Right ventricle myocardium superior (tissue), 1 donor: ENCODE results near the gene ADGRG7. TPM values are rescaled to one million over a fixed set of nuclear protein-coding genes. Genes with fewer than 3 reads are reported as not detected.
"Not testable (repeated sequence)": the region's sequence is repeated elsewhere in the genome, so short reads cannot be mapped to it uniquely, and the experiment has no call there.

ENCODE experiments used
- ATAC-seq: fragments of 200-7000 bp; cut with Tn5 transposase; one replicate; pipeline ENCODE4 v1.9.1; 2020; ENCODE audit warnings: mild to moderate bottlenecking; ENCODE audit not compliant: poor library complexity
- DNase-seq: peaks from one replicate; pipeline ENCODE4 v3.0.0-alpha.2; 2020
- intact Hi-C: fragments of 100-400 bp; cut with DNase I; formaldehyde crosslinking; loops from one replicate; pipeline ENCODE4 v1.11.2; 2022
- long read RNA-seq: library from polyadenylated mRNA; unstranded; transcript quantifications from one replicate; pipeline ENCODE4 v2.0.0, GENCODE V29; 2021
- total RNA-seq: library from RNA; stranded (reverse); fragmentation: NEBNext Ultra II Directional; extraction: Animal tissue kit (Norgen Biotek cat#: 25700); gene quantifications from one replicate; pipeline ENCODE4 v1.2.1, GENCODE V29; 2021
- donor health status: DM: no; HTN: yes; CAD: no; lungs with severe emphysema.

ADGRG7 gene
- not detected for total RNA-seq
- long read RNA-seq, result 0 reads

- DNase-seq, result no peak
- ATAC-seq, result no peak
- intact Hi-C loops, result no loop called here
These were observed at the start of gene ADGRG7 for GRCh38 chr3:100609305-100609704. ADGRG7 (plus strand) TSS chr3:100609601; CDS start chr3:100609857, 256 bp downstream.

- no peak for DNase-seq
- ATAC-seq, result no peak
- intact Hi-C loops, result no loop called here
These were observed 49.0 kb upstream of the ADGRG7 start for GRCh38 chr3:100560426-100560825.

- intact Hi-C loops, result no loop called here
- DNase-seq (no peak), ATAC-seq (no peak)
These were observed 47.8 kb upstream of the ADGRG7 start for GRCh38 chr3:100561459-100562158.

- intact Hi-C loops, result no loop called here
- no peak for ATAC-seq
- DNase-seq, result no peak
These were observed 47.1 kb upstream of the ADGRG7 start for GRCh38 chr3:100562224-100562857.

GRCh38 chr3:100563228-100563627, 46.2 kb upstream of the ADGRG7 start:
- no peak for DNase-seq
- intact Hi-C loops, result no loop called here
- no peak for ATAC-seq

GRCh38 chr3:100563652-100564211, 45.7 kb upstream of the ADGRG7 start:
- intact Hi-C loops, result no loop called here
- DNase-seq (no peak), ATAC-seq (no peak)

GRCh38 chr3:100570811-100571210, 38.6 kb upstream of the ADGRG7 start:
- DNase-seq, result no peak
- intact Hi-C loops, result no loop called here
- no peak for ATAC-seq

GRCh38 chr3:100574536-100574935, 34.9 kb upstream of the ADGRG7 start:
- ATAC-seq (no peak), DNase-seq (no peak)
- intact Hi-C loops, result no loop called here

- DNase-seq (no peak), ATAC-seq (no peak)
- intact Hi-C loops, result no loop called here
These were observed 33.7 kb upstream of the ADGRG7 start for GRCh38 chr3:100575704-100576103.

GRCh38 chr3:100577382-100578008, 31.9 kb upstream of the ADGRG7 start:
- DNase-seq (no peak), ATAC-seq (no peak)
- intact Hi-C loops, result no loop called here

- intact Hi-C loops, result no loop called here
- DNase-seq (no peak), ATAC-seq (no peak)
These were observed 30.8 kb upstream of the ADGRG7 start for GRCh38 chr3:100578646-100579045.

- DNase-seq (no peak), ATAC-seq (no peak)
- intact Hi-C loops, result no loop called here
These were observed 29.3 kb upstream of the ADGRG7 start for GRCh38 chr3:100580147-100580546.

GRCh38 chr3:100581650-100582049, 27.8 kb upstream of the ADGRG7 start:
- ATAC-seq (no peak), DNase-seq (no peak)
- intact Hi-C loops, result no loop called here

- intact Hi-C loops, ATAC-seq, DNase-seq: not testable (repeated sequence)
These were observed 27.2 kb upstream of the ADGRG7 start for GRCh38 chr3:100582157-100582556.

- no peak for ATAC-seq
- intact Hi-C loops, result no loop called here
- DNase-seq, result no peak
These were observed 25.2 kb upstream of the ADGRG7 start for GRCh38 chr3:100584101-100584660.

GRCh38 chr3:100586832-100587231, 22.6 kb upstream of the ADGRG7 start:
- intact Hi-C loops, result no loop called here
- ATAC-seq, result no peak
- no peak for DNase-seq

- intact Hi-C loops, result no loop called here
- ATAC-seq, result no peak
- no peak for DNase-seq
These were observed 21.1 kb upstream of the ADGRG7 start for GRCh38 chr3:100588251-100588650.

GRCh38 chr3:100590114-100590839, 19.1 kb upstream of the ADGRG7 start:
- intact Hi-C loops, result loop anchor here (2.0 to 10.0 kb wide), 3 partner anchors 128 to 757 kb away; no protein-coding TSS in a partner anchor
- DNase-seq, result no peak
- ATAC-seq, result peak; percentile 91

- ATAC-seq, result no peak
- DNase-seq, result no peak
- intact Hi-C loops, result loop anchor here (2.0 to 10.0 kb wide), 3 partner anchors 128 to 758 kb away; no protein-coding TSS in a partner anchor
These were observed 18.6 kb upstream of the ADGRG7 start for GRCh38 chr3:100590840-100591147.
